ENCODE measurements around the gene COPZ1. TPM values are rescaled to one million over a fixed set of nuclear protein-coding genes. Genes with fewer than 3 reads are reported as not detected.

Gene COPZ1
- polyA plus RNA-seq, 3 donors = 78.9 to 190 (median 176) TPM

GRCh38 chr12:54368709-54369596 lies 44.0 kb downstream of the COPZ1 start:
- Histone ChIP-seq H3K36me3 (replicated peaks in 1 of 2; ENCODE audit: control insufficient read depth in 1 of 2, insufficient read depth in 2 of 2, low read length in 2 of 2) (peaks cover 40 to 48% of the 10 kb centered on the region in 2 donors), H3K9ac (ENCODE audit: insufficient read depth, low read length, poor library complexity, severe bottlenecking) (peak overlapping the region; percentile 39), H3K79me2 (ENCODE audit: insufficient read depth, low read length) (peaks cover 3% of the 10 kb centered on the region), H3K9me3 (replicated peaks in 1 of 2; ENCODE audit: control insufficient read depth in 1 of 2, insufficient read depth in 1 of 2, low read length in 2 of 2) (no peaks in the 10 kb centered on the region), H2AFZ (ENCODE audit: insufficient read depth, low read depth, low read length, poor library complexity, severe bottlenecking) (no peak overlapping the region), H3K4me3 (replicated peaks in 1 of 3; ENCODE audit: low read depth in 2 of 3, low read length in 3 of 3) (peak overlapping the region in 2 of 3 experiments; percentile 5 to 66), H3K27me3 (ENCODE audit: control insufficient read depth in 2 of 2, insufficient read depth in 2 of 2, low read length in 2 of 2) (no peaks in the 10 kb centered on the region), H3K27ac (ENCODE audit: low read depth in 1 of 2, low read length in 2 of 2) (peak overlapping the region; percentile 42 to 76), H3K4me2 (replicated peaks; ENCODE audit: extremely low read depth, low read length, poor library complexity, severe bottlenecking) (peak overlapping the region; percentile 75), H3K4me1 (ENCODE audit: control insufficient read depth in 1 of 2, insufficient read depth in 2 of 2, low read length in 2 of 2) (peaks cover 57 to 72% of the 10 kb centered on the region in 2 donors), H4K20me1 (ENCODE audit: insufficient read depth, low read length) (peaks cover 53% of the 10 kb centered on the region)
- WGBS (ENCODE audit: insufficient coverage) = 41% methylated on average over 28 of the region's 40 CpGs
- Mint-ChIP-seq H3K36me3 (peaks cover 37 to 46% of the 10 kb centered on the region in 2 donors), H3K27me3 (ENCODE audit: low read depth in 3 of 3) (peaks cover 0 to 2% (median 2%) of the 10 kb centered on the region in 3 donors), H3K9me3 (peaks cover 0 to 2% (median 0%) of the 10 kb centered on the region in 7 donors), H3K4me3 (peak overlapping the region; percentile 64 to 80), H3K4me1 (peaks cover 72% of the 10 kb centered on the region), H3K27ac (peak overlapping the region; percentile 76 to 93 (median 86))
- TF ChIP-seq, protein P1, sequence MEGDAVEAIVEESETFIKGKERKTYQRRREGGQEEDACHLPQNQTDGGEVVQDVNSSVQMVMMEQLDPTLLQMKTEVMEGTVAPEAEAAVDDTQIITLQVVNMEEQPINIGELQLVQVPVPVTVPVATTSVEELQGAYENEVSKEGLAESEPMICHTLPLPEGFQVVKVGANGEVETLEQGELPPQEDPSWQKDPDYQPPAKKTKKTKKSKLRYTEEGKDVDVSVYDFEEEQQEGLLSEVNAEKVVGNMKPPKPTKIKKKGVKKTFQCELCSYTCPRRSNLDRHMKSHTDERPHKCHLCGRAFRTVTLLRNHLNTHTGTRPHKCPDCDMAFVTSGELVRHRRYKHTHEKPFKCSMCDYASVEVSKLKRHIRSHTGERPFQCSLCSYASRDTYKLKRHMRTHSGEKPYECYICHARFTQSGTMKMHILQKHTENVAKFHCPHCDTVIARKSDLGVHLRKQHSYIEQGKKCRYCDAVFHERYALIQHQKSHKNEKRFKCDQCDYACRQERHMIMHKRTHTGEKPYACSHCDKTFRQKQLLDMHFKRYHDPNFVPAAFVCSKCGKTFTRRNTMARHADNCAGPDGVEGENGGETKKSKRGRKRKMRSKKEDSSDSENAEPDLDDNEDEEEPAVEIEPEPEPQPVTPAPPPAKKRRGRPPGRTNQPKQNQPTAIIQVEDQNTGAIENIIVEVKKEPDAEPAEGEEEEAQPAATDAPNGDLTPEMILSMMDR (IDR thresholded peaks at IDR 0.05) = peak; percentile 81
- DNase-seq = peak; percentile 81 to 89 (median 83)
- intact Hi-C loops (cut with micrococcal nuclease) = loop anchor here (2.0 to 5.0 kb wide), 3 partner anchors 42 to 74 kb away; partner anchors contain the start of gene COPZ1 (in 1 of the 2)

DNA sequence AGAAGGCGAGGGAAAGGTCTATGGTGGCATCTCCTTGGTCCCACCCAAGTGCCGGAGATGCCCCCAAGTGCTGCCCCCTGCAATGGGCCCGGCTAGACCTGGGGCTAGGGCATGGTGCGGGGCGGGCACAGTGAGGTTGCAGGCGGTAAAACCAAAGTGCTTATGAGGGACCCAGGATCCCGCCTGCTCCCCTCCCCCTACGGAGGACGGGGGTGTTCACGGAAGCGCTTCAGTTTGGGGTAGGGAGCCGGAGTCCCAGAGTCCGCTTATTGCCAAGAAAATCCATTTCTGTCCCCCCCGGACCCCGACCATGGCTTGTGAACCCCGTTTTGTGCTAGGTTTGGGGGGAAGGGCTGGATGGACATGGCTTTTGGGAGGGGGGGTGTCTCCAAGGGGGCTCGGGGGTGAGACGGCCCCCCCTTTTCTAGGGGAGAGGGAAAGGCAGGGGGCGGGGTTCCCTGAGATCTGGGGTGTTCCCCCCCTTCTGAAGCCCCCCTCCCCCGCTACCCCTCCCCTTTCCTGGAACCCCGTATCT lies 44.7 kb downstream of the COPZ1 start:
- Histone ChIP-seq H3K4me1 (ENCODE audit: control insufficient read depth in 1 of 2, insufficient read depth in 2 of 2, low read length in 2 of 2) (peaks cover 50 to 72% of the 10 kb centered on the region in 2 donors), H3K9me3 (replicated peaks in 1 of 2; ENCODE audit: control insufficient read depth in 1 of 2, insufficient read depth in 1 of 2, low read length in 2 of 2) (no peaks in the 10 kb centered on the region), H4K20me1 (ENCODE audit: insufficient read depth, low read length) (peaks cover 60% of the 10 kb centered on the region), H3K9ac (ENCODE audit: insufficient read depth, low read length, poor library complexity, severe bottlenecking) (no peak overlapping the region), H3K79me2 (ENCODE audit: insufficient read depth, low read length) (peaks cover 3% of the 10 kb centered on the region), H3K4me2 (replicated peaks; ENCODE audit: extremely low read depth, low read length, poor library complexity, severe bottlenecking) (peak overlapping the region; percentile 75), H3K27ac (ENCODE audit: low read depth in 1 of 2, low read length in 2 of 2) (no peak overlapping the region), H3K27me3 (ENCODE audit: control insufficient read depth in 2 of 2, insufficient read depth in 2 of 2, low read length in 2 of 2) (no peaks in the 10 kb centered on the region), H2AFZ (ENCODE audit: insufficient read depth, low read depth, low read length, poor library complexity, severe bottlenecking) (no peak overlapping the region), H3K36me3 (replicated peaks in 1 of 2; ENCODE audit: control insufficient read depth in 1 of 2, insufficient read depth in 2 of 2, low read length in 2 of 2) (peaks cover 47 to 55% of the 10 kb centered on the region in 2 donors), H3K4me3 (replicated peaks in 1 of 3; ENCODE audit: low read depth in 2 of 3, low read length in 3 of 3) (peak overlapping the region in 1 of 3 experiments; percentile 66)
- H3K36me3 Mint-ChIP-seq = peaks cover 44 to 53% of the 10 kb centered on the region in 2 donors
- H3K27ac Mint-ChIP-seq = peak overlapping the region in 4 of 7 donors; percentile 76 to 91 (median 88)
- H3K4me3 Mint-ChIP-seq = peak overlapping the region in 1 of 2 donors; percentile 64
- WGBS (ENCODE audit: insufficient coverage) = 97% methylated on average over 5 of the region's 21 CpGs
- H3K27me3 Mint-ChIP-seq (ENCODE audit: low read depth in 3 of 3) = peaks cover 0 to 2% (median 0%) of the 10 kb centered on the region in 3 donors
- TF ChIP-seq, protein P1 (IDR thresholded peaks at IDR 0.05) = no peak
- intact Hi-C loops (cut with micrococcal nuclease) = loop anchor here (2.0 to 5.0 kb wide), 4 partner anchors 32 to 75 kb away; partner anchors contain the start of gene COPZ1 (in 1 of the 2)
- peaks cover 70% of the 10 kb centered on the region for H3K4me1 Mint-ChIP-seq
- DNase-seq = no peak
- peaks cover 0 to 2% (median 0%) of the 10 kb centered on the region in 7 donors for H3K9me3 Mint-ChIP-seq
